ENCODE measurements around the gene SKP2. TPM values are rescaled to one million over a fixed set of nuclear protein-coding genes. Genes with fewer than 3 reads are reported as not detected.
"Not testable (repeated sequence)": the region's sequence is repeated elsewhere in the genome, so short reads cannot be mapped to it uniquely, and the experiment has no call there.

SKP2 gene
- total RNA-seq, 1 donor from 2014 or later = 16.8 TPM

- DNase-seq (ENCODE audit: low spot score) = no peak
Observed at GRCh38 chr5:36156619-36157018, 4.7 kb downstream of the SKP2 start.

- no peak for DNase-seq (ENCODE audit: low spot score)
Observed at GRCh38 chr5:36158144-36158543, 6.2 kb downstream of the SKP2 start.

GRCh38 chr5:36160617-36161016 is 8.7 kb downstream of the SKP2 start:
- DNase-seq (ENCODE audit: low spot score) = no peak

- no peak for DNase-seq (ENCODE audit: low spot score)
Observed at GRCh38 chr5:36161361-36161760, 9.4 kb downstream of the SKP2 start.

GRCh38 chr5:36162810-36163486 is 11.0 kb downstream of the SKP2 start:
- no peak for DNase-seq (ENCODE audit: low spot score)

GRCh38 chr5:36164461-36164860 is 12.6 kb downstream of the SKP2 start:
- DNase-seq (ENCODE audit: low spot score) = no peak

GRCh38 chr5:36168737-36169136 is 16.8 kb downstream of the SKP2 start:
- DNase-seq (ENCODE audit: low spot score) = no peak

- DNase-seq (ENCODE audit: low spot score) = no peak
Observed at GRCh38 chr5:36170832-36171424, 19.0 kb downstream of the SKP2 start.

GRCh38 chr5:36172599-36172998 is 20.7 kb downstream of the SKP2 start:
- no peak for DNase-seq (ENCODE audit: low spot score)

GRCh38 chr5:36173426-36173825 is 21.5 kb downstream of the SKP2 start:
- DNase-seq (ENCODE audit: low spot score) = no peak

GRCh38 chr5:36174119-36174518 is 22.2 kb downstream of the SKP2 start:
- DNase-seq (ENCODE audit: low spot score) = no peak

GRCh38 chr5:36175043-36175442 is 23.1 kb downstream of the SKP2 start:
- no peak for DNase-seq (ENCODE audit: low spot score)

GRCh38 chr5:36177154-36177553 is 25.2 kb downstream of the SKP2 start:
- no peak for DNase-seq (ENCODE audit: low spot score)

GRCh38 chr5:36177715-36178523 is 26.0 kb downstream of the SKP2 start:
- no peak for DNase-seq (ENCODE audit: low spot score)

- no peak for DNase-seq (ENCODE audit: low spot score)
Observed at GRCh38 chr5:36178524-36178890, 26.6 kb downstream of the SKP2 start.

- DNase-seq (ENCODE audit: low spot score) = no peak
Observed at GRCh38 chr5:36179950-36180349, 28.0 kb downstream of the SKP2 start.

- DNase-seq (ENCODE audit: low spot score) = no peak
Observed at GRCh38 chr5:36180556-36181350, 28.8 kb downstream of the SKP2 start.

- DNase-seq (ENCODE audit: low spot score) = no peak
Observed at GRCh38 chr5:36181774-36182173, 29.9 kb downstream of the SKP2 start.

GRCh38 chr5:36184408-36184807 is 32.5 kb downstream of the SKP2 start:
- DNase-seq (ENCODE audit: low spot score) = not testable (repeated sequence)

- no peak for DNase-seq (ENCODE audit: low spot score)
Observed at GRCh38 chr5:36193746-36194145, 41.8 kb downstream of the SKP2 start.

- no peak for DNase-seq (ENCODE audit: low spot score)
Observed at GRCh38 chr5:36198281-36198680, 46.4 kb downstream of the SKP2 start.

GRCh38 chr5:36198783-36199182 is 46.9 kb downstream of the SKP2 start:
- not testable (repeated sequence) for DNase-seq (ENCODE audit: low spot score)

All from mucosa of gallbladder (tissue), 1 donor.